Neuron (in vitro differentiated cells): ENCODE data around the gene CSGALNACT2.

ENCODE experiments used
- H2AFZ ChIP-seq: one replicate; pipeline ENCODE4 v1.6.1; 2013; ENCODE audit warnings: low read depth, mild to moderate bottlenecking, inconsistent platforms, low read length, moderate library complexity
- H3K27me3 ChIP-seq: one replicate; pipeline ENCODE4 v1.6.1; 2013; ENCODE audit warnings: low read length; ENCODE audit not compliant: insufficient read depth
- H3K36me3 ChIP-seq: one replicate; pipeline ENCODE4 v1.6.1; 2013; ENCODE audit warnings: low read length; ENCODE audit not compliant: insufficient read depth
- H3K4me1 ChIP-seq: one replicate; pipeline ENCODE4 v1.6.1; 2013; ENCODE audit warnings: low read length; ENCODE audit not compliant: insufficient read depth
- H3K4me3 ChIP-seq: 2 replicates; pipeline ENCODE4 v1.5.1; 2013; ENCODE audit warnings: mild to moderate bottlenecking, low read length, moderate library complexity
- H3K9me3 ChIP-seq: one replicate; pipeline ENCODE4 v1.6.1; 2013; ENCODE audit warnings: low read length

CSGALNACT2 gene

DNA sequence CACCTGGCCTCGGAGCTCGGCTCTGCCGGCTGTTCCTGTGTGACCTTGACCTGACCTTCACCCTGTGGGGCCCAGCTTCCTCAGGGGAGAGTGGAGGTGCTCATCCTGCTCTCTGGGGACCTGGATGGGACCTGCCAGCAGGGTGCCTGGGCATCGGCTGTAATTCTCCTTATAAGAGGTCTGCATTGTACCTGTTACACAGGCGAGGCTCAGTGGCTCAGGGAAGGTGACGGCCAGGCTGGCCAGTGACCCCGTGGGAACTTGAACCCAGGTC is 32.4 kb upstream of the CSGALNACT2 start:
- no peaks in the 10 kb centered on the region for H3K36me3 ChIP-seq
- no peaks in the 10 kb centered on the region for H3K9me3 ChIP-seq
- H3K4me1 ChIP-seq, result no peaks in the 10 kb centered on the region
- H3K27me3 ChIP-seq, result peaks cover 35% of the 10 kb centered on the region
- H2AFZ ChIP-seq, result no peak overlapping the region
- no peak overlapping the region for H3K4me3 ChIP-seq

DNA sequence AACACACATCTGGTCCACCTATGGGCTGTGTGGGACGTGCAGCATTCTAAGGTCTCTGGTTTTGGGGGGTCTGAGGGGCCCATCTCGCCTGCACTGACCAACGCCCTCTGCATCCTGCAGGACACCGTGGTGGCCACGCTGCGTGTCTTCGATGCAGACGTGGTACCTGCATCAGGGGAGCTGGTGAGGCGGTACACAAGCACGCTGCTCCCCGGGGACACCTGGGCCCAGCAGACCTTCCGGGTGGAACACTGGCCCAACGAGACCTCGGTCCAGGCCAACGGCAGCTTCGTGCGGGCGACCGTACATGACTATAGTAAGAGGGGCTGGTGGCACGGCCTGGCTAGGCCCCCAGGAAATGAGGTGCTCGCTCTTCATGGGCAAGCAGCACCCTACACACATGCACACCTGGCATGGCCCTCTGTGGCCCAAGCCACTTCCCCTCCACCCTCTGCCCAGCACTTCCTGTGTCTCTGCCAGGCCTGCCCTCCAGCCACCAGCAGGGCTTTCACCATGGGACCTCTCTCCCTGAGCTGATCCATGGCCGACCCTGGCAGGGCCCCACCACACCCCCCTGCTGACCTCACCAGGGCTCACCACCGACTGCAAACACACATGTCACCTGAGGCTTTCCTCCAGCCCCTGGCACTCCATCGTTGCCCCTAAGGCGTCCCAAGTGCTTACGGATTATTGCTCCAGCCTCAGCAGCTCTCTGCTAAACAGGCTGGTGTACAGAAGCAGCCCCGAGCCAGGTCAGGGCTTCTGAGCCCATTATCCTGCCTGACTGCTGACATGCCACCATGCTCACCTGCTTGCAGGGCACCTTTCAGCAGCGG is 31.8 kb upstream of the CSGALNACT2 start:
- Histone ChIP-seq H3K4me1 (no peaks in the 10 kb centered on the region), H3K4me3 (no peak overlapping the region), H3K27me3 (peaks cover 32% of the 10 kb centered on the region), H3K9me3 (no peaks in the 10 kb centered on the region), H2AFZ (no peak overlapping the region), H3K36me3 (no peaks in the 10 kb centered on the region)

DNA sequence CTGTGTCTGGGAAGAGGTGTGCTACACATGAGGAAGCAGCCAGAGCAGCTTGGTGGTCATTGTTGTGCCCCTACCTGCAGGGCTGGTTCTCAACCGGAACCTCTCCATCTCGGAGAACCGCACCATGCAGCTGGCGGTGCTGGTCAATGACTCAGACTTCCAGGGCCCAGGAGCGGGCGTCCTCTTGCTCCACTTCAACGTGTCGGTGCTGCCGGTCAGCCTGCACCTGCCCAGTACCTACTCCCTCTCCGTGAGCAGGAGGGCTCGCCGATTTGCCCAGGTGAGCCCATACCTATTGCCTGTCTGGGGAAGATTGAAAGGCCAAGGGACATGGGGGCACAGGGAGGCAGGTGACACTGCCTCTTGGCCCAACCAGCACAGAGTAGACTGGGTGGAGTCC is 29.3 kb upstream of the CSGALNACT2 start:
- no peak overlapping the region for H3K4me3 ChIP-seq
- no peak overlapping the region for H2AFZ ChIP-seq
- H3K9me3 ChIP-seq, result no peaks in the 10 kb centered on the region
- no peaks in the 10 kb centered on the region for H3K4me1 ChIP-seq
- H3K27me3 ChIP-seq, result peaks cover 12% of the 10 kb centered on the region
- no peaks in the 10 kb centered on the region for H3K36me3 ChIP-seq

DNA sequence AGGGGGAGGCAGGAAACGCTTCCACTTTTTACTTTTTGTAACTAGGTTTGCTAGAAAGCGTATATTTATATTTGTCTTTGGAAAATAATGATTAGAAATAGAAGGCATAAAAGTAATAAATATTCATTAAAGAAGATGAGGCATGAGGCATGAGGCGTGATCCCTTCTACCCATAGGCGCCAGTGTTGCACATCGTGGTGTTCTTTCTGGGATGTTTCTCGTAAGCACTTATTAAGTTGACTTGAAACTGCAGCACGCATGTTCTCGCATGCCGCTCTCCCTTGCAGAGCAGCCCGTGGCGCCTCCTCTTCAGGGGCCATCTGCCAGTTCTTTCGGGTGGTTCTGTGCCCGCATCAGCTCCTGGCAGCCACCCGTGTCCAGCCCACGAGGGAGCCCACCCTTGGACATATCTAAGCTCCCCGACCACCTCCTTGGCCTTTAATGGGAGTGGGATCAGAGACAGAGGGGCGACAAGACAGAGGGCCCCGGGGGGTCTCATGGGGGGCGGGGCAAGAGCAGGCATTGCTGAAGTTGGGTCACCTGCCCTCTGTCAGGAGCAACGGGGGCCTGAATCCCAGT is 28.5 kb upstream of the CSGALNACT2 start:
- Histone ChIP-seq H3K4me1 (no peaks in the 10 kb centered on the region), H3K27me3 (peaks cover 4% of the 10 kb centered on the region), H2AFZ (no peak overlapping the region), H3K36me3 (no peaks in the 10 kb centered on the region), H3K9me3 (no peaks in the 10 kb centered on the region), H3K4me3 (no peak overlapping the region)

DNA sequence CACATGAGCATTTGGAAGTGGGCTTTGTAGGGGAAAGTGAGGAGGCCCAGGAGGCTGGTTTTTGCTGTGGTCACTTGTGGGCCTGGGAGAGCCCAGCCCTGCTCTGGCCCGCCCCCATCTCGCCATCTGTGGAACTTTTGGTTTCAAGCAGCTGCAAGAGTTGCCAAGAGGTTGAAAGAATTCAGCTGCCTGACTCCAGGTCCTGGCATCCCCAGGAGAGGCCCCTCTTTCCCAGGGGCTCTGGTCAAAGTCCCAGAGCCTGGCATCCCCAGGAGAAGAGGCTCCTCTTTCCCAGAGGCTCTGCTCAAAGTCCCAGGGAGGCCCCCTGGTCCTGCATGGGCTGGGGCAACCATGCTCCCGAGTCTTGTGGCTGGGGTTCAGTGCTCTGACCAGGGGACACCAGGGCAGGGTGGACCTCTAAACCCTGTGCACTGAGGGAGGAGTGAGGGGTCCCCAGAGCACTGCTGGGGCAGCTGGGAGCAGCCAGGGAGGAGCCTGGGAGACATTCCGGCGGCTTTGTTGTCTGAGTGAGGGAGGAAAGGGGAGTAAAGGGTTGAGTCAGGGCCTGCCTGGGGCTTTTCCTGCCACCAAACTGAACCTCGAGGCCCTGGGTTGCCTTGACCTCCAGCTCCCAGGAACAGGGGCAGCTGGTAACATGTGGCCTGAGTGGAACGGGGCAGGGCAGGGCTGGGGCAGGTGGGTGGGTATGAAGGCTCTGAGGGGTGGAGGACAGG is 27.7 kb upstream of the CSGALNACT2 start:
- Histone ChIP-seq H3K9me3 (no peaks in the 10 kb centered on the region), H3K27me3 (no peaks in the 10 kb centered on the region), H2AFZ (no peak overlapping the region), H3K4me3 (no peak overlapping the region), H3K4me1 (no peaks in the 10 kb centered on the region), H3K36me3 (no peaks in the 10 kb centered on the region)

DNA sequence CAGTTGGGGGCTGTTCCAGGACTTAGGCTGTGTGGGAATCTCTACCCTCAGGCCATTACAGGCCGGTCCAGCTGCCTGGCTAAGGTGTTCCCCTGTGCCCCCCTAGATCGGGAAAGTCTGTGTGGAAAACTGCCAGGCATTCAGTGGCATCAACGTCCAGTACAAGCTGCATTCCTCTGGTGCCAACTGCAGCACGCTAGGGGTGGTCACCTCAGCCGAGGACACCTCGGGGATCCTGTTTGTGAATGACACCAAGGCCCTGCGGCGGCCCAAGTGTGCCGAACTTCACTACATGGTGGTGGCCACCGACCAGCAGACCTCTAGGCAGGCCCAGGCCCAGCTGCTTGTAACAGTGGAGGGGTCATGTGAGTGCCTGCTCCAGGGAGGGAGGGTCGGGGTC is 27.1 kb upstream of the CSGALNACT2 start:
- no peaks in the 10 kb centered on the region for H3K4me1 ChIP-seq
- no peaks in the 10 kb centered on the region for H3K36me3 ChIP-seq
- no peak overlapping the region for H2AFZ ChIP-seq
- H3K9me3 ChIP-seq, result no peaks in the 10 kb centered on the region
- no peak overlapping the region for H3K4me3 ChIP-seq
- H3K27me3 ChIP-seq, result no peaks in the 10 kb centered on the region

DNA sequence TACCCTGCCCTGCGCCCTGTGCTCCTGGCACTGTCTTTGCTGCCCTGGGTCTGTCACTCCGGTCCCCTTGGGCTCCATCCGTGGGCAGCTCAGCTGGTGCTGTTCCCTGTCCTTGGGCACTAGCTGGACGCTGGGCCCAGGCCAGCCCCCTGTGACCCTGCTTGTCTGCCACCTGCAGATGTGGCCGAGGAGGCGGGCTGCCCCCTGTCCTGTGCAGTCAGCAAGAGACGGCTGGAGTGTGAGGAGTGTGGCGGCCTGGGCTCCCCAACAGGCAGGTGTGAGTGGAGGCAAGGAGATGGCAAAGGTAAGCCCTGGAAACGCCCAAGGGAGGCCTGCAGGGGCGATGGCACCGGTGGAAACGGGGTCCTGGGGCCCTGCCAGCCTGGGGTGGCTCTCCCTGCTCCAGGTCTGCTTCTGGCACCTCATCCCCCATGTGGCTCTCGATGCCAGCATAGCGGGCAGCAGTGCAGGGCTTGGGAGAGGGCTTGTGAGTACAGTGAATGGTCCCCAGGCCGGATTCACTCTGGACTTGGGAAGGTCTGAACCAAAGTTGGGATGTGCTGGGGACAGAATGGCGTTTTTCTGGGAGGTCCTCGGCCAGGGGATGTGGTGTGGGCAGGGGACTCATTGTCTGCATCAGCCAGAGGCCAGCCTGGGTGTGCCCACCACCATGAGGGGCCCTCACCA is 26.2 kb upstream of the CSGALNACT2 start:
- no peaks in the 10 kb centered on the region for H3K4me1 ChIP-seq
- H3K9me3 ChIP-seq, result no peaks in the 10 kb centered on the region
- no peaks in the 10 kb centered on the region for H3K36me3 ChIP-seq
- peaks cover 2% of the 10 kb centered on the region for H3K27me3 ChIP-seq
- no peak overlapping the region for H2AFZ ChIP-seq
- H3K4me3 ChIP-seq, result no peak overlapping the region

DNA sequence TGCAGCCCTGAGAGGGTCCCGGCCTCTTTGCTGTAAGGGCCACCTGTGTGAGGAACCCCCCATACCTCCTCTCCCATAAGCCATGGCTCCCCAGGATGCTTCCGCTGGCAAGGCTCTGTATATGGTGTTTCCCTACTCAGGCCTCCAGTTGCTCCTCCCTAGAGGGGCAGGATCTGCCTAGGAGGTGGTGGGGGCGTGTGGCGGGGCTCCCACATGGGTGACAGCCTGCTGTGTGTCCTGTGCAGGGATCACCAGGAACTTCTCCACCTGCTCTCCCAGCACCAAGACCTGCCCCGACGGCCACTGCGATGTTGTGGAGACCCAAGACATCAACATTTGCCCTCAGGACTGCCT is 25.7 kb upstream of the CSGALNACT2 start:
- Histone ChIP-seq H2AFZ (no peak overlapping the region), H3K9me3 (no peaks in the 10 kb centered on the region), H3K4me1 (no peaks in the 10 kb centered on the region), H3K27me3 (peaks cover 7% of the 10 kb centered on the region), H3K36me3 (no peaks in the 10 kb centered on the region), H3K4me3 (no peak overlapping the region)

DNA sequence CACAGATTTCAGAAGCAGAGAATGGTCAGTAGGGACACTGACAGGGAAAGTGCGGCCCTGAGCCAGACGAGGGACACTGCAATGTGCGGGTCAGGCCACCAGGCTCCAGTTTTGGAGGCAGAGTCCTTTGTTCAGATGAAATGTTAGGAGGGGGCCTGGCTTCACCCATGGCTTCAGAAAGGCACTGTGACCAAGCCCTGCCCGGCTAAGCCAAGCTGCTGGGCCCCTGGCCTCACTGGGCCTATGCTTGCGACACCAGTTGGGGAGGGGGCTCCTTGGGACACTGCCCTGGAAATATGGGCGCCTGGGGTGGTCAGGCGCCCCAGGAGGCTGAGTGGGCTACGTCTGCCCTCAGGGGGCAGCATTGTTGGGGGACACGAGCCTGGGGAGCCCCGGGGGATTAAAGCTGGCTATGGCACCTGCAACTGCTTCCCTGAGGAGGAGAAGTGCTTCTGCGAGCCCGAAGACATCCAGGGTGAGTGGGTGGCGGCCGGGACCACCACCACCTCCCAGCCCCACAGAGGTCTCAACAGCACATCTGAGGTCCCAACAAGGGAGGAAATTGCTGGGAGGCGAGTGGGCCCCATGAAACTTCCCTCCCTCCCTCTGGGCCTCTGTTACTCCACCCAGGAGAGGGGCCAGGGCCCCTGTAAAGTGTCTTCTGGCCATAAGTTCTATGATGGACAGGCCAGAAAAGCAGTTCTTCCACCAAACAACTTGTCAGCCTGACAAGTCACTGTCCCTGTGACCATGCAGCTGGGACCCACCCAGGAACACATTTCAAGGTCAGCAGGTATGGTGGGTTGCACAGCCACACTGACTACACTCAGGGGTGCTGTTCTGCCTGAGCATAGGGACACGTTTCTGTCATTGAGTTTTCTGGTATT is 24.8 kb upstream of the CSGALNACT2 start:
- Histone ChIP-seq H3K4me3 (no peak overlapping the region), H3K4me1 (no peaks in the 10 kb centered on the region), H3K36me3 (no peaks in the 10 kb centered on the region), H3K27me3 (peaks cover 9% of the 10 kb centered on the region), H3K9me3 (no peaks in the 10 kb centered on the region), H2AFZ (no peak overlapping the region)

DNA sequence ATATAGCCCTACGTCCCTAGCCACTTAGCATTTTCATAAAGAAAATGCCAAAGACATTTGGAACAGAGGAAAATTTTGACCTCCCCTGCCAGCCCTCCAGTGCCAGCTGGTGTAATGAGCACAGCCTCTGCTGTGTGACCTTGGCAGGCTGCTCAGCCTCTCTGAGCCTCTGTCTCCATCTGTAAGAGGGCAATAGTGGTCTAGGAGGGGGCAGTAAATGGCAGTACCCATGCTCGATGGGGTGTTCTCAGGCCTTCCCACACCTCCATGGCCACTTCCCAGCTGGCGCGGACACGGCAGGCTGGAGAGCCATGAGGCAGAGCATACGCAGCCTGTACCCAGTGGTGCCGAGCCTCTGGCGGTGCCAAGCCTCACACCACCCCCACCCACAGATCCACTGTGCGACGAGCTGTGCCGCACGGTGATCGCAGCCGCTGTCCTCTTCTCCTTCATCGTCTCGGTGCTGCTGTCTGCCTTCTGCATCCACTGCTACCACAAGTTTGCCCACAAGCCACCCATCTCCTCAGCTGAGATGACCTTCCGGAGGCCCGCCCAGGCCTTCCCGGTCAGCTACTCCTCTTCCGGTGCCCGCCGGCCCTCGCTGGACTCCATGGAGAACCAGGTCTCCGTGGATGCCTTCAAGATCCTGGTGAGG is 24.0 kb upstream of the CSGALNACT2 start:
- H3K27me3 ChIP-seq, result peaks cover 9% of the 10 kb centered on the region
- no peaks in the 10 kb centered on the region for H3K4me1 ChIP-seq
- no peak overlapping the region for H3K4me3 ChIP-seq
- no peak overlapping the region for H2AFZ ChIP-seq
- no peaks in the 10 kb centered on the region for H3K36me3 ChIP-seq
- no peaks in the 10 kb centered on the region for H3K9me3 ChIP-seq

DNA sequence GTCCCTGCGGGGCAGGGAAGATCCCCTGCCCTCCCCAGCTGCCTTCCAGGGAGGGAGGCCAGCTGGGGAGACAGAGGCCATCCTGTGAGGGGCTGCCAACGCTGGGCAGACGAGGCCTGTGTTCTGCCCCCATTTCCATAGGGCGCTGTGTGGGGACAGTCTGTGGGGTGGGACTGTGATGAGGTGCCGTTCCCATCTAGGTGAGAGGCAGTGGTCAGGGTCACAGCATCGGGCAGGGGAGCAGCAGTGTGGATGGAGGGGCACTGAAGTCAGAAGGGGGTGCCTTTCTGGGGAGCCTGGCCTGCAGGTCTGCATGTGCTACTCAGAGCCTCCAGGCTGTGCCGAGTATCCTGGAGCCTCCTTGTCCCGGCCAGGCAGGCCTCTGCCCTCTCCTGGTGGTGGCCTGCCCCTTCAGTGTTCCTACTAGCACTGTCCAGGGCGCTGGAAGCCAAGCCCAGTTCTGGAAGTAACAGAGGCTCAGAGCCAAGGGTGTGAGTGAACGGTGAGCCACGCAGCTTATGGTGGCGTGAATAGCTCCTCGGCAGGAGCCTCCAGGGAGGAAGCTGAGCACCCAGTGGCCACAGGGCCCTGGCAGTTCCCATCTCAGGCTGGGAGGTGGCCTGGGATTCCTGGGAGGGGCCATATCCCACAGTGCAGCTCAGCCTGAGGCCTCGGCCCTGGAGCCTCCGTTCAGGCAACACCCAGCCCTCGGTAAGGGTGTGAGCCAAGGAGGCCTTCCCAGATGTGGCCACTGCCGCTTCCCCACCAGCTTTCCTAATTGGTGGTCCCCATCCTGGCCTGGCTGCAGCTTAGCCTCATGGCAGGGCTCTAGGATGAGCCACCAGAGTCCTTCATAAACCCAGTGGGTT is 23.3 kb upstream of the CSGALNACT2 start:
- no peak overlapping the region for H3K4me3 ChIP-seq
- no peaks in the 10 kb centered on the region for H3K9me3 ChIP-seq
- H3K36me3 ChIP-seq, result no peaks in the 10 kb centered on the region
- no peak overlapping the region for H2AFZ ChIP-seq
- H3K4me1 ChIP-seq, result no peaks in the 10 kb centered on the region
- H3K27me3 ChIP-seq, result peaks cover 9% of the 10 kb centered on the region
